NCI-H748 (cell line): ENCODE data around the gene CACNA1C.
"Not testable (repeated sequence)": the region's sequence is repeated elsewhere in the genome, so short reads cannot be mapped to it uniquely, and the experiment has no call there.

Experiments used
- DNase-seq: peaks from one replicate; lab custom pipeline; 2025; ENCODE audit not compliant: unreplicated experiment; lab: John Stamatoyannopoulos, UW

Gene CACNA1C

DNA sequence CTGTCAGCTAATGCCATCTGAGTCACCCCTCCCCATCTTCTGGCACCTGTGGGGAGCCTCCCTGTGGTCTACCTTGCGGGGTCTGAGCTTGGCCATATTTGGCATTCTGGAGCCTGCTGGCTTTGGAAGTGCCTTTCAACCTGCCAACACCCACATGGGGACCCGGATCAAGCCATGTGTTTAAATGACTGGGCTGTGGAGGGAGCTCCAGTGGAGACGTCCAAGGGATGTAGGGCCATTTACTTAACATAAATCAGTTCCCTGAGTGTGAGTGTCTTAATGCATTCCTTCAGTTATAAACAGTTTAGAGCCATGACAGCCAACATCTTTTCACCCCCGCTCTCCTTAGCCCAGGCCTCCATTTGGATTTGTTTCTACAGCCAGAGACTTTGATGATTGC is 22.0 kb downstream of the CACNA1C start:
- DNase-seq, result no peak

DNA sequence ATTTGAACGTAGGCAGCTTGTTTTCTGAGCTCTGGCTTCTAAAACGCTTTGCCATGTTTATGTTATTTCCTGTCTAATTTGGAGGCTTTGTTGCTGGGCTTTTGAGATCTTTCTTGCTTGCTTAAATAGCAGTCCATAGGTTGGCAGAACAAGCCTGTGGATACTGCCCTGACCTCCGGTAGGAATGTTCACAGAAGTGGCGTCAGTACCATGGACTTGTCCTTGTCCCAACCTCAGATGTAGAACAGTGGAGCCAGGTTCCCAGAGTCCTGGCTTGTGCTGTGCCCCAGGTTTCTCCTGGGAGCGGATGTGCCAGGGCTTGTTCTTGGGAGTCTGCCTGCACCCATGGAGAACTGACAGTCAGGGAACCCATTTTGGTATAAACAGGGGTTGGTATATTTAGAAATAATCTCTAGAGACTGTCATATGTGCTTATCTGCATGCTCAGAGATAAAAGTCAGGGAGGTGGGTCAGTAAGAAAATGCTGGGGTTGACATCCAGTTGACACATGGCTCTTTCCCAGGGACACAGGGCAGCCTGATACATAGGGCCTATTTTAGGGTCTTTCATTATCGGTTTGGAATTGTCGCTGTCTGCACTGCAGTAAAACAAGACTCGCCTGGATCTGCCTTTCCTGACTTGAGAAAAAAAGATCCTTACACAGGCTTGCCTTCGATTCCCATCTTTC is 22.9 kb downstream of the CACNA1C start:
- DNase-seq, result no peak

DNA sequence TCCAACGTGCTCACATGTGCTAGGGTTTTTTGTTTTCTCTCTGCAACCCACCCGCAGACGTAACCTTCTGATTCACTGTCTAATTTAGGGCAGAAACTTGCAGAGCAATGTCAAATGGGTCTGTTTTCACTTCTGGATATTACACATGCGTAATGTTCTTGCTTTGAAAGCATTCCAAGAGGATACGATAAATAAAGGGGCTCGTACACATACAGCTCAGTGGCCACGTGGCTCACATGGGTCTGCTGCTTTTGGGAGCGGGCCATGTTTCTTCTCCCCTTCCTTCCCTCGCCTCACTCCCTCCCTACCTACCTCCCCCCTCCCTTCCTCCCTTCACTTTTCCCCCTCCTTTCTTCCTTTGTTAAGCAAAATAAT is 23.4 kb downstream of the CACNA1C start:
- no peak for DNase-seq

DNA sequence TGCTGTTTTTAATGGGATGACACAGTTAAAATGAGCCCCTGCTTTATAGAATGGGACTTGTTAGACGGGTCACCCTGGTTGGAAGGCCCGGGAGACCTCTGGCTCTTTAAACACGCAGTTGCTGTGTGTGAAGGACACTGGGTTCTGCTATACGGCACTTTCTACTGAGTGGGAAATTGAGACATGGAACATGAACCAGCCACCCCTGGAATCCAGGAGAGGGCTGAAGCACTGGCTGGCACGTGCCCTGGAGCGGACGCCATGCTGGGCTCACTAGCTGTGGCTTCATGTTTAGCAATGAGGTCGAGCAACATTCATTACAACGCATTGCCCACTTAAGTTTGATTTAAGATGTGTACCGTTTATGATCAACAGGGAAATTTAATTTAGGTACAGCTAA is 23.9 kb downstream of the CACNA1C start:
- no peak for DNase-seq

DNA sequence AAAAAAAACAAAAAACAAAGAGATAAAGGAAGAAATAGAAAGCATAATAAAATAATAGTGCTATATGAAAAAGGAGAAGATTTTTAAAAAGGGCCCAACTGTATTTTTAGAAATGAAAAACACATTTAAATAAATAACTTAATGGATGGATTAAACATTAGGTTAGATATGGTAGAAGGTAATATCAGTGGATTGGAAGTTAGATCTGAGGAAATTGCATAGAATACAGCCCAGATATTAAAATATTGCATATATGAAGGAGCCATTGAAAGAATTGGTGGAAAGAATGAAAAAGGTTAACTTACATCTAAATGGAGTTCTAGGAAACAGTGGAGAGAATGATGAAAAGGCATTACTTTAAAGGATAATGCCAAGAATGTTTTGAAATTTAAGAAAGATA is 27.8 kb downstream of the CACNA1C start:
- no peak for DNase-seq

DNA sequence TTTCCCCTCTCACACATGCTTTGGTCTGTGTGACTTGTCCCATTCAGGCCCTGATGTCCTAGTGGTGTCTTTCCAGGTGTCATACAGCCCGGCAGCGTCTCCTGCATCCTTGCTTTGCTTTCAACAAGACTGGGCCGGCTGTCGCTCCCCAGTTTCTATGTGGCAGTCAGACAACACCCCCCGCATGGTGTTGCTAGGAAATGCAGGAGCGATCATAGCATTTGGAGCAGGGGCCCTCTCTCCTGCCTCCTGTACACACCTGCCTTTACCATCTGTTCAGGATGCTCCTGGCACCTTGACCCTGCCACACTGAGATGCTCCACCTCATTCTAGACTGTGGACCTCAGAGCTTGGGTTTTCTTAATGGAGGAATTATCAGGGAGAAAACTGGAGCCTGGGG is 29.5 kb downstream of the CACNA1C start:
- peak; percentile 85 for DNase-seq

DNA sequence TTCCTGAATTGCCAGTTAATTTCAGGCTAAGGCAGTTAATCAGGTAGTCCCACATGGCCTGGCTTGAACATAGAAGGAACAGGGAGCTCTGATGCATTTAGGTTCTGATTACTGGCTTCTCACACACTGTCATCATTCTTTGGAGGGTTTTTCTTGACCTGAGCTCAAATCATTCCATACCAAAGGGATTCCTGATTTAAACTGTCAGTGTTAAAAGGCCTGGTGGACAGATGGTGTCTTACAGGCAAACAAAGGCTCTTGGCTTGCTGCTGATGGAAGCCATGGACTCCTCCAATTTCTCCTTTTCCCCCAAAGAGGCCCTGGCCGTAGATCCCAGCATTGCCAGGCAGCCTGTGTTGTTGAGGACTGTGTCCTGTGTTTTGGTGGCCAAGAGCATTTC is 30.2 kb downstream of the CACNA1C start:
- peak; percentile 45 for DNase-seq

DNA sequence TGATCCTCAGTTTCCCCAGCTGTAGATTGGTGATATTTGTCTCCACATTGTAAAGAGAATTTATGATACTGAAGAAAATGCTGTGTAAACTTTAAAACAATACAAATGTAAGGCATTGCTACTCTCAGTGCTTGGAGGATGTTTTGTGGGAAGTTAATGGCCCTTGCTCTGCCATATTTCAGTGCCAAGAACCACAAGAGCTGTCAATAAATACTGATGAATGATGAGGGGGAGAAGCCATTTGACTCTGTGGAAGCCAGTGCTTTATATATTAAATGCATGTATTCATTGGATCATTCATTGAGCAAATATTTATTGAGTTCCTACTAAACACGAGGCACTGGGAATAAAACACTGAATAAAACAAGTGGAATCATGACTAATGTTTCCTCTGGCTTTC is 30.8 kb downstream of the CACNA1C start:
- peak; percentile 78 for DNase-seq

DNA sequence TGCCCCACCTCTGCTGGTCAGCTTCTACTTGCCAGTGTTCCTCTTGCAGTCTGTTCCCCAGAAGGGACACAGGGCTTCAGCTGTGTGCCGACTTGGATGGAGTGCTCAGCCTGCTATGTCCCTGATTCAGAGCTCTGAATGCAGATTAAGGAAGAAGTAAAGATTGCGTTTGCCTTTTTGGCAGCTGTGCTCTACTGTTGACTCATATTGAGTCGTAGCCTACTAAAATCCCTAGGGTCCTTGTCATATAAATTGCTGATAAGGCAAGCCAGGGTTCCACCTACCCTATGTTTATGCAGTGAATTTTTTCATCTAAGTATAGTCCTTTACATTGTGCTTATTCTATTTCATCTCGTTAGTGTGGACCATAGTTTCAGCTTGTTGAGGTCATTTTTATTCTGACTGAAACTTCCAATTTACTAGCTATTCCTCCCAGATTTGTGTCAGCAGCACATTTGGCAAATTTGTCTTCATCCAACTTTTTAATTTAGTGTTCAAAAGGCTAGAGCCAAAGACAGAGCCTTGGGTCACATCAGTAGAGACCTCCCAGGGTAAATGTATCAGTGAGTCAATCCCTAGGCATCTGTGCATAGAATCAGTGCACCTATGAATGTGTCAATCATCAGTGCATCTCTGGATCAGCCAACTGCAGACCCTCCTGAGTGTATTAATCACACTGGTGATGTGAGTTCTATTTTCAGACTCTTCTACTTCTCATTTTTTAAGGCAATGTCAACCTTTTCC is 31.9 kb downstream of the CACNA1C start:
- peak; percentile 3 for DNase-seq

DNA sequence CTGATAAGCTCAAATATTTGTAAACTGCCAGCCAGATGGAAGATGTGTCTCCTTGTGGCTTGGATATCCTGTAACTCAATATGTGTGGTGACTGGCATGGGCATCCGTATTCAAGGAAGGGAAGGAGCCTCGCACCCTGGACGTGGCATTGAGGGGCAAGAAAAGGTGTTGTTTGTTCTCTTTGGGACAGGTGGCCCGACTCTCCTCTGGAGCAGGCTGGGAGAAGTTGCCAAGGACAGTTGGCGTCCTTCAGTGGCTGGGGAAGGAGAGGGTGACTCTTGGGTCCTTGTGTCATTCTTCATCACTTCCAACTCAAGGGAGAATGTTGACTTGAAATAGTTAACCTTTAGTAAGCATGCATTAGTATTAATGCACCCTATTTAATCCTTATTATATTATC is 39.6 kb downstream of the CACNA1C start:
- DNase-seq, result no peak

DNA sequence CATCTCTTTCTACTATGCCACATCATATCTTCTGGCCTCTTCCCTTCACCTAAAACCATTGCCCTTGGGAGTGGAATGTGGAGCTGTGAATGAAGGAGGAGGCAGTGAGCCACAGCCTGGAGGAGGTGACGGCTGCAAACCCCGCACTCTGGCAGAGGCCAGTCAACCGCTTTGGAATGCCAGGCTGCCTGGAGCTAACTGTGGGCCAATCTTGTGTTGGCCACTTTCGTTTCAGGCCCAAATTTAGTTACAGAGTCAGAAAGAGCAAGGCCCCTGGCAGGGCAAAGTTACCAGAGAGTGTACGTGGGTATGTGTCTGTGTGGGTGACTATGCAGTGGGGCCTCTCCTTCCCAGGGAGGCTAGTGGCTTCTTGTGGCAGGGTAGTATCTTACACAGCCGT is 40.1 kb downstream of the CACNA1C start:
- no peak for DNase-seq

DNA sequence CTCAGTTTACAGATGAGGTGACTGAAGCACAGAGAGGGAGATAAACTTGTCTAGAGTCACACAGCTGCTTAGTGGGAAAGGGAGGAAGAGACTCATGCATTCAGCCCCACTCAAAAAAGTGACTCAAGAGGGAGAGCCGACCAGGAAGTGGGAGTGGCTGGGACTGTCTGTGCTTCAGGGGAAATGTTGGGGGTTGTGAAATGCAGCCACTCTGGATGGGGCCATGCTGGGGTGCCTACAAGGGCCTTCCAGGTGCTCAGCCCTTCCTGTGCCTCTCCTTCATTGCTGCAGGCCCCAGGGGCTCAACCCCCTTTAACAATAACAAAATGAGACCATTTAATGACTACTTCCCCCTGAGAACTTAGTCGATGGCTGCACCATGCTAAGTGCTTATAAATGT is 41.8 kb downstream of the CACNA1C start:
- DNase-seq, result no peak

DNA sequence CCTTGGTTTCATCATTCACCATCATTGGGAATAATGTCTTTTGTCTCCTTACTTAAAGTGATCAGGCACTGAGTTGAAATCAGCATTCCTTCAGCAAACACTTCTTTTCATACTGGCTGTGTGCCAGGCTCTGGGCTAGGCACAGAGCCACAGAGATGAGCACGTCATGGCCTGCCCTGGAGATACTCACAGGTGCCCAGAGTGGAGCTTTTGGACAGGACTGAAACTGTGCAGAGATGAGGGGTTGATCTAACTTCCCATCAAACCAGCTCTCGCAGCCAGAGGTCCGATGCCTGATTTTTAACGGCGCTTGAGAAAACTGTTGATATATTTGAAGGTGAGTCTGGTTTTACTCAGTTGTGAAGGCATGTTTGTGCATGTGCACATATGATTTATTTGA is 43.1 kb downstream of the CACNA1C start:
- no peak for DNase-seq

DNA sequence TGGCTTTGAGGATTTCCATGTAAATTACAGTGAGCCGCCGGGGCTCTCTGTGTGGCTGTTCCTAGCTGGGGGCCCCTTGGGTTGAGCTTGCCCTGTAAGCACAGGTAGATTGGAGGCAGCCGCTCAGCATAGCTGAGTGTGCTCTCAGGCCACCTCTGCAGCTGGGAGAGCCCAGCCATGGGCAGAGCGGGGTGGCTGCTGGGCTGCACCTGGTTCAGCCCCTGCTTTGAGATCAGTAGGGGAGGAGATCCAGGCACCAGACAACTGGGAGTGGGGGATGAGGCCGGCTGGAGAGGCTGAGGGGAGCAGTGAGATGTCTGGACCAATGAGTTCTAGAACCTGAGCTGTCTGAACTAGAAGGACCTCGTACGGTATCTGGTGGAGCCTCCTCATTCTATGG is 44.8 kb downstream of the CACNA1C start:
- DNase-seq, result no peak

DNA sequence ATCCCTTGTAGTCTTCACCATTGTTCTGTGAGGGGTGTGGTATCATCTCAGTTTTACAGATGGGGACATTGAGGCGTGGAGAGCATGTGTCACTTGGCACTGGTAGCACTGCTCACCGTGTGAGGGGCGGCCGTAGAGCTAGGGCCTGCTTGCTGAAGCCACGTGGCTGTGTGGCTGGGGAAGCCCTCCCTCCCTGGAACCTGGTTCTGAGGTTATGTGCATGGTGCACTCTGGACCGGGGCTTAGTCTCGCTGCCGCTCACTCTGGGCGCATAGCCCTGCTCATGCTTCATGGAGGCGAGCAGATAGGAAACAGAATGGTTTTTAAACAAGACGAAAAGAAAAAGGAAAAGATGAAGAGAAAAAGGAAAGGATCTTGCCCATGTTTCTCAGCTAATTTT is 46.1 kb downstream of the CACNA1C start:
- no peak for DNase-seq

DNA sequence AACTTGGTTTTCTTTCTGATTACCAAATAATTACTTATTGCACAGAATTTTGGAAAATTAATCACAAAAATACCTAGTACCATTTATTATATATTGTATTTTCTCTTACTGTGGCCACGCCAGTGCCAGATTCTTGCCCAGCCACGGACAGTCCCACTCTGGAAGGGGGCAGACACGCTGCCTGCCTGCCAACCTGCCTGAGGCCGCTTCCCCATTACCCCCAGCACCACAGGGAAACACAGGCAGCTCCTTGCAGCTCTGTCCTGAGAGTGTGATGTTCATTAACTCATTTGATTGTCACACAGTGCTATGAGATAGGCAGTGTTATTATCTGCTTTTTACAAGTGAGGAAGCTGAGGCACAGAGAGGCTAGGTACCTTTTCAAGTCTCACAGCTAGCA is 46.8 kb downstream of the CACNA1C start:
- DNase-seq, result no peak

DNA sequence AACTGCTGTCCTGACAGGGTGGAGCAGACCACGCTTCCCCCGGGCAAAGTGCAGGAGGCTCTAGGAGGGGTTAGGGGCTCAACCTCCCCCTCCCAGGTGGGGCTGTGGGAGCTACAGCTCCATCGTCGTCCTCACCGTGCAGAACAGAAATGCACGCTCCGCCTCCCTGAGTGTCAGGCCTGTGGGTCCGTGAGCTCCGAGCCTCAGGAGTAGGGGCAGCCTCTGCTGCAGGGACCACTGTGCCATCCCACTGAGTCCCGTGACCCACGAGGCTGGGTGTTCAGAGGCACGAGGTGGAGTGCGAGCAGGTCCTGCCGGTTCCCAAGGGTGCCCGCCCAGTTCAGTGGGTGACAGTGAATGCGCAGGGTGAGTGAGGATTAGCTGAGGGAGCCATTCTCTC is 48.6 kb downstream of the CACNA1C start:
- DNase-seq, result no peak

DNA sequence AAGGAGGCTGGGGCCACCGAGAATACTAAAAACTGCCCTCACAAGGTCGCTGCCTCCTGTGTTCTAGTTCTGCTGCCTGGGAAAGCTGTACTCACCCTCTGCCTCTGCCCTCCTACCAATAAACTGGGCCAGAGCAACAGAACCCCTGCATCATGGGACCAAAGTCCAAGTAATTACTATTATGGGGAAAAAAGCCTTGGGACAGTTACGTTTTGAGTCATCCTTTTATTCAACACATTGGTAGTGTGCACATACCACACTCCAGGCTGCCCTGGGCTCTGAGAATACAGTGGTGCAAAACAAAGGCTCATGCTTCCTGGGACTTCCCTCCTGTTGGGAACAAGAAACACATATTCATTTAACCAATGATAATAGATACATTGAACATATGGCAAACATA is 49.0 kb downstream of the CACNA1C start:
- DNase-seq, result no peak

DNA sequence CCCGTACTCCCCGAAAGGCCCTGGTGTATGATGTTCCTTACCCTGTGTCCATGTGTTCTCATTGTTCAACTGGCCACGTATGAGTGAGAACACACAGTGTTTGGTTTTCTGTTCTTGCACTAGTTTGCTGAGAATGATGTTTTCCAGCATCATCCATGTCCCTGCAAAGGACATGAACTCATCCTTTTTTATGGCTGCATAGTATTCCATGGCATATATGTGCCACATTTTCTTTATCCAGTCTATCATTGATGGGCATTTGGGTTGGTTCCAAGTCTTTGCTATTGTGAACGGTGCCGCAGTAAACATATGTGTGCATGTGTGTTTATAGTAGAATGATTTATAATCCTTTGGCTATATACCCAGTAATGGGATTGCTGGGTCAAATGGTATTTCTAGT is 49.9 kb downstream of the CACNA1C start:
- DNase-seq, result not testable (repeated sequence)

DNA sequence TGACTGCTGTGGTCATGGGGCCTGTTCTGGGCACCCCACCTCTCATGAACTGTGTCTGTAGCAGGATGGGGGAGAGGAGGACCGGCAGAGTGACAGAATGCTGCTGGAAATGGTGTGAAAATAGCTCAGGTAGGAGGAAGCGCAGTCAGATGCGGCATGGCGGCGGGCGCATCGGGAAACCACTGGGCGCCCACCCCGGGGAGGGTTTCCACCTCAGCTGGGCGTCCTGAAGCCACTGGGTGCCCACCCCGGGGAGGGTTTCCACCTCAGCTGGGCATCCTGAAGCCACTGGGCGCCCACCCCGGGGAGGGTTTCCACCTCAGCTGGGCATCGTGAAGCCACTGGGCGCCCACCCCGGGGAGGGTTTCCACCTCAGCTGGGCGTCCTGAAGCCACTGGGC is 52.6 kb downstream of the CACNA1C start:
- DNase-seq, result not testable (repeated sequence)

DNA sequence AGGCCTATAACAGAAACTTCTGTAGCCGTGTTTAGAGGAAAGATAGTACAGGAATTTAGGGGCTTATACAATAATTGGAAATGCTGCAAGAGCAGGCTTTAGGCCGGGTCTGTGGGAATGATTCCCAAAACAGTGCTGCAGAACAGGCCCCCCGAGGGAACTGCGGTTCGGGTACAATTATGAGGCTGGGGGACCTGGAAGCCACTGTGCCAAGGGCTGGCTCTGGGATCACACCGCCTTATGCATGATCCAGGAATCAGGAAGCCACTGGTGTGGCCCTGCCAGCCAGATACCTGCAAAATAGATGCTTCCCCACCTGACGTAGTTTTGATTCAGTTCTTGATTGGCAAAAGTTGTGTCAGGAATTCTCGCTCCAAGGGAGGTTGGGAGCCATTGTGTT is 55.4 kb downstream of the CACNA1C start:
- DNase-seq, result no peak

DNA sequence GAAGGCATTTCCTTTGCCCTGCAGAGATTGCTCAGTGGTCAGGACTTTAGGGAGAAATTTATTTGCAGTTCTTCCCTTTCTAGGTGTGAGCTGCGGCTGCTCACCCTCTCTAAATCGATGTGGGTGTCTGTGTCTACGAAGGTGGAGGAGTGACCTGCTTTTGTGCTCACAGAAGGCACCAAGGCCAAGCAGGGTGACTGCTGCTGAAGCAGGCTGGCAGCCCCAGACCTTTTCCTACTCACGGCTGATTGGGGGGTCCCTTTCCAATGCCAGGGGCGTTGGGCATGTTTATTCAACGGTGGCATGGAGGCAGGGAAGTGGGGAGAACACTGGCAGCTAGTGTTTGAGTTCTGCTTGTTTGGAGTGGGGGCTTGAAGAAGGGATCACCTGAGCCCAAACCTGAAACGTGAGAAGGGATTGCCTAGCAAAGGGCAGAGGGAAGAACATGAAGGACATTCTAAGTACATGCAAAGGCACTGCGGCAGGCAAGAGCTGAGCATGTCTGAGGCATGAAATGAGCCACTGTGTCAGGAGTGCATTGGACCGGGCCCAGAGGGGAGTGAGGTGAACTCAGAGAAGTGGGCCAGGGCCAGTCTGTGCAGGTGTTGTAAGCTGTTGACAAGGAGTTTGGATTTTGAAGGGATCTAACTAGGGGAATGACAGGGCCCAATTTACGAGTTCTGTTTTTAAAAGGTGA is 56.3 kb downstream of the CACNA1C start:
- DNase-seq, result no peak
